A549 (cell line): ENCODE data around the gene TBXA2R. TPM values are rescaled to one million over a fixed set of nuclear protein-coding genes. Genes with fewer than 3 reads are reported as not detected.
A peak's percentile ranks its signal among the peaks of the same experiment; 100 is the strongest.

Experiments
- ATAC-seq, 2 experiments: fragments of 200-7000 bp in 1 of 2; fragments of >200 bp in 1 of 2; cut with Nextera tagmentation in 1 of 2; cut with Tn5 transposase in 1 of 2; 3 replicates each; pipeline versions ENCODE4 v1.8.0 to v1.9.1; 2018 to 2020; ENCODE audit warnings: mild to moderate bottlenecking in 1 of 2, moderate library complexity in 1 of 2
- CTCF ChIA-PET: fragments of 300-600 bp; sonication (Branson Sonifier 250); formaldehyde crosslinking; extraction: SDS; loops from one replicate; lab custom pipeline; 2021; ENCODE audit warnings: antibody characterized with exemption, inconsistent platforms; lab: Yijun Ruan, JAX
- POLR2A ChIA-PET: fragments of 350-600 bp; formaldehyde crosslinking; extraction: SDS; loops from one replicate; lab custom pipeline; 2021; ENCODE audit warnings: antibody characterized with exemption, inconsistent platforms; lab: Yijun Ruan, JAX
- DNase-seq, 2 experiments: peaks; one replicate each; pipeline versions ENCODE4 v3.0.0 to v3.0.0-alpha.2; 2011 to 2016; ENCODE audit warnings: low read depth in 1 of 2, low spot score in 1 of 2
- FAIRE-seq: peaks from 2 replicates; lab custom pipeline; 2011; peaks lifted over from hg19 to GRCh38; lab: Jason Lieb, UNC
- H3K27ac ChIP-seq, 2 experiments: fragments of >200 bp; sonication (Bioruptor Twin); formaldehyde crosslinking; 3 replicates each; pipeline ENCODE4 v1.5.1; 2016 to 2017
- H3K4me1 ChIP-seq: fragments of >200 bp; sonication (Bioruptor Twin); formaldehyde crosslinking; 3 replicates; pipeline ENCODE4 v1.6.1; 2016
- H3K4me2 ChIP-seq: fragments of >200 bp; sonication (Bioruptor Twin); formaldehyde crosslinking; 3 replicates; pipeline ENCODE4 v1.6.1; 2016
- H3K4me3 ChIP-seq: fragments of >200 bp; sonication (Bioruptor Twin); formaldehyde crosslinking; 3 replicates; pipeline ENCODE4 v1.5.1; 2016
- H3K9me3 ChIP-seq: fragments of >200 bp; sonication (Bioruptor Twin); formaldehyde crosslinking; 3 replicates; pipeline ENCODE4 v1.6.1; 2016
- ATOH8 ChIP-seq: fragments of 250-450 bp; sonication (Bioruptor Pico); IDR thresholded peaks from 2 replicates; pipeline ENCODE4 v1.5.0; 2020; ENCODE audit warnings: low read depth, mild to moderate bottlenecking, moderate library complexity
- BCL3 ChIP-seq: fragments of >200 bp; sonication (Bioruptor Twin); formaldehyde crosslinking; IDR thresholded peaks from 3 replicates; pipeline ENCODE4 v1.6.1; 2016
- BHLHE40 ChIP-seq: IDR thresholded peaks from 2 replicates; pipeline ENCODE4 v1.6.1; 2012; ENCODE audit warnings: low read depth, low read length, inconsistent platforms
- CBX2 ChIP-seq: fragments of 200-600 bp; sonication (generic); IDR thresholded peaks from 2 replicates; pipeline ENCODE4 v1.6.1; 2016; ENCODE audit warnings: low read depth, mild to moderate bottlenecking, borderline replicate concordance
- CEBPB ChIP-seq, 2 experiments: fragments of >200 bp in 1 of 2; sonication (Bioruptor Twin) in 1 of 2; formaldehyde crosslinking in 1 of 2; IDR thresholded peaks; 2 replicates each; pipeline ENCODE4 v1.6.1; 2012 to 2016
- CHD4 ChIP-seq: fragments of 200-600 bp; sonication (generic); IDR thresholded peaks from 2 replicates; pipeline ENCODE4 v1.6.1; 2016; ENCODE audit warnings: antibody characterized with exemption, mild to moderate bottlenecking, borderline replicate concordance
- EP300 ChIP-seq, 2 experiments: fragments of >200 bp; sonication (Bioruptor Twin); formaldehyde crosslinking; IDR thresholded peaks; 2 replicates in 1 of 2; 3 replicates in 1 of 2; pipeline ENCODE4 v1.6.1; 2016 to 2017
- FOSL2 ChIP-seq, 2 experiments: fragments of 450-650 bp in 1 of 2; fragments of >200 bp in 1 of 2; sonication (Bioruptor Twin) in 1 of 2; formaldehyde crosslinking; IDR thresholded peaks; 2 replicates each; pipeline versions ENCODE4 v1.5.0 to v1.6.1; 2016 to 2020; ENCODE audit warnings: mild to moderate bottlenecking in 1 of 2, moderate library complexity in 1 of 2
- HDAC2 ChIP-seq: fragments of 200-600 bp; sonication (generic); IDR thresholded peaks from 2 replicates; pipeline ENCODE4 v1.6.1; 2016
- HEYL ChIP-seq: fragments of 250-450 bp; sonication (Bioruptor Pico); IDR thresholded peaks from 2 replicates; pipeline ENCODE4 v1.8.0; 2021; ENCODE audit warnings: mild to moderate bottlenecking, moderate library complexity
- HOXA7 ChIP-seq: fragments of 250-450 bp; sonication (Bioruptor Pico); IDR thresholded peaks from 2 replicates; pipeline ENCODE4 v1.5.0; 2020; ENCODE audit warnings: mild to moderate bottlenecking, moderate library complexity
- JUN ChIP-seq, 2 experiments: fragments of >200 bp; sonication (Bioruptor Twin); formaldehyde crosslinking; IDR thresholded peaks; 2 replicates in 1 of 2; 3 replicates in 1 of 2; pipeline ENCODE4 v1.6.1; 2016 to 2017
- KDM1A ChIP-seq: fragments of 200-600 bp; sonication (generic); IDR thresholded peaks from 2 replicates; pipeline ENCODE4 v1.6.1; 2016; ENCODE audit warnings: low read depth, mild to moderate bottlenecking
- KDM5A ChIP-seq: fragments of 200-600 bp; sonication (generic); IDR thresholded peaks from 2 replicates; pipeline ENCODE4 v1.6.1; 2016; ENCODE audit warnings: antibody characterized with exemption, mild to moderate bottlenecking
- MAFK ChIP-seq: fragments of 450-650 bp; IDR thresholded peaks from 2 replicates; pipeline ENCODE4 v1.6.1; 2014; ENCODE audit not compliant: partially characterized antibody
- MAX ChIP-seq: IDR thresholded peaks from 2 replicates; pipeline ENCODE4 v1.6.1; 2012
- MAZ ChIP-seq: fragments of 150-350 bp; IDR thresholded peaks from 2 replicates; pipeline ENCODE4 v1.6.1; 2014; ENCODE audit warnings: antibody characterized with exemption, low read depth, low read length, borderline replicate concordance
- MYC ChIP-seq: IDR thresholded peaks from 2 replicates; pipeline ENCODE4 v1.6.1; 2012; ENCODE audit warnings: mild to moderate bottlenecking, inconsistent platforms, low read length, improper control_type of control experiment, borderline replicate concordance
- NR3C1 ChIP-seq: fragments of >200 bp; sonication (Bioruptor Twin); formaldehyde crosslinking; IDR thresholded peaks from 3 replicates; pipeline ENCODE4 v1.6.1; 2017
- PBX3 ChIP-seq: IDR thresholded peaks from 2 replicates; pipeline ENCODE4 v1.6.1; 2012
- POLR2A ChIP-seq: IDR thresholded peaks from 2 replicates; pipeline ENCODE4 v1.6.1; 2012; ENCODE audit warnings: mild to moderate bottlenecking, low read length
- POLR2AphosphoS2 ChIP-seq: conservative IDR thresholded peaks from 2 replicates; pipeline ENCODE4 v1.6.1; 2012; ENCODE audit warnings: low read length, improper control_type of control experiment, inconsistent platforms
- RCOR1 ChIP-seq: fragments of 150-350 bp; IDR thresholded peaks from 2 replicates; pipeline ENCODE4 v1.6.1; 2014; ENCODE audit warnings: antibody characterized with exemption, low read length, low read depth
- RFX5 ChIP-seq: fragments of 450-650 bp; IDR thresholded peaks from 2 replicates; pipeline ENCODE4 v1.7.1; 2014; ENCODE audit warnings: antibody characterized with exemption, mild to moderate bottlenecking, moderate library complexity
- TFCP2L1 ChIP-seq: fragments of 250-450 bp; sonication (Bioruptor Pico); IDR thresholded peaks from 2 replicates; pipeline ENCODE4 v1.5.0; 2021; ENCODE audit warnings: mild to moderate bottlenecking
- ZC3H11A ChIP-seq: fragments of 450-650 bp; IDR thresholded peaks from 2 replicates; pipeline ENCODE4 v1.6.1; 2014; ENCODE audit warnings: antibody characterized with exemption, mild to moderate bottlenecking
- ZSCAN20 ChIP-seq: fragments of 250-450 bp; sonication (Bioruptor Pico); IDR thresholded peaks from 2 replicates; pipeline ENCODE4 v1.8.0; 2022; ENCODE audit warnings: mild to moderate bottlenecking, moderate library complexity
- WGBS: methylation state at CpG from one replicate; pipeline ENCODE4 v1.1.6; 2017; ENCODE audit errors: missing lambda C conversion rate; 5-methylcytosine and 5-hydroxymethylcytosine counted together
- polyA plus RNA-seq, 4 experiments: library from polyadenylated mRNA; depleted of rRNA in 3 of 4; stranded (reverse); fragments of >200 nt; fragmentation: RNase III in 1 of 4; extraction: RNeasy Plus Mini Kit Qiagen cat#74134 plus additional on column Dnase treatment in 1 of 4; gene quantifications; 2 replicates in 3 of 4; 3 replicates in 1 of 4; pipeline ENCODE4 v1.2.3, GENCODE V29; 2011 to 2017
- TF ChIP-seq, protein P1 (sequence below): fragments of 450-650 bp; IDR thresholded peaks from 2 replicates; pipeline ENCODE4 v1.6.1; 2014; ENCODE audit warnings: antibody characterized with exemption
- TF ChIP-seq, protein P2 (sequence below): IDR thresholded peaks from 2 replicates; pipeline ENCODE4 v1.6.1; 2012; ENCODE audit warnings: low read depth, borderline replicate concordance
- TF ChIP-seq, protein P3 (sequence below): fragments of 250-450 bp; sonication (Bioruptor Pico); IDR thresholded peaks from 2 replicates; pipeline ENCODE4 v1.5.0; 2021; ENCODE audit warnings: mild to moderate bottlenecking, moderate library complexity, borderline replicate concordance

The TBXA2R gene
- polyA plus RNA-seq, 2 of the 4 experiments (the other 2 are of a cell fraction) = 0.13 to 0.49 TPM

- H3K4me2 ChIP-seq = peak overlapping the region; percentile 97
- no peak for DNase-seq
- 65% methylated on average over 7 of the region's 7 CpGs for WGBS
- no peaks in the 10 kb centered on the region for H3K9me3 ChIP-seq
- FAIRE-seq = no peak
- H3K4me1 ChIP-seq = peaks cover 10% of the 10 kb centered on the region; the same call in 2 of the 3 replicates
- CTCF ChIA-PET = interaction anchor here (0.7 to 3.4 kb wide), 4 partner anchors 9 to 316 kb away, joined by 3 to 8 read pairs (median 4); no protein-coding TSS in a partner anchor
- 0 out of 3 replicates have a peak overlapping the region, but pooled peaks have one; percentile 19 for H3K4me3 ChIP-seq
- TF ChIP-seq RCOR1 (peak; percentile 82; the same call in 1 of the 2 replicates), MYC (no peak), KDM5A (no peak), CHD4 (peak; percentile 97), FOSL2 (IDR thresholded peaks at IDR 0.05) (no peak), FOSL2 (CRISPR knock-in tag; IDR thresholded peaks at IDR 0.05) (no peak), KDM1A (peak; percentile 98), HDAC2 (peak; percentile 95)
- peak overlapping the region; percentile 36 to 65; a peak in 3 of 6 replicates for H3K27ac ChIP-seq
- POLR2A ChIA-PET = no interaction called here
- ATAC-seq = no peak
Measured at GRCh38 chr19:3627351-3627723, 20.7 kb upstream of the TBXA2R start.

DNA sequence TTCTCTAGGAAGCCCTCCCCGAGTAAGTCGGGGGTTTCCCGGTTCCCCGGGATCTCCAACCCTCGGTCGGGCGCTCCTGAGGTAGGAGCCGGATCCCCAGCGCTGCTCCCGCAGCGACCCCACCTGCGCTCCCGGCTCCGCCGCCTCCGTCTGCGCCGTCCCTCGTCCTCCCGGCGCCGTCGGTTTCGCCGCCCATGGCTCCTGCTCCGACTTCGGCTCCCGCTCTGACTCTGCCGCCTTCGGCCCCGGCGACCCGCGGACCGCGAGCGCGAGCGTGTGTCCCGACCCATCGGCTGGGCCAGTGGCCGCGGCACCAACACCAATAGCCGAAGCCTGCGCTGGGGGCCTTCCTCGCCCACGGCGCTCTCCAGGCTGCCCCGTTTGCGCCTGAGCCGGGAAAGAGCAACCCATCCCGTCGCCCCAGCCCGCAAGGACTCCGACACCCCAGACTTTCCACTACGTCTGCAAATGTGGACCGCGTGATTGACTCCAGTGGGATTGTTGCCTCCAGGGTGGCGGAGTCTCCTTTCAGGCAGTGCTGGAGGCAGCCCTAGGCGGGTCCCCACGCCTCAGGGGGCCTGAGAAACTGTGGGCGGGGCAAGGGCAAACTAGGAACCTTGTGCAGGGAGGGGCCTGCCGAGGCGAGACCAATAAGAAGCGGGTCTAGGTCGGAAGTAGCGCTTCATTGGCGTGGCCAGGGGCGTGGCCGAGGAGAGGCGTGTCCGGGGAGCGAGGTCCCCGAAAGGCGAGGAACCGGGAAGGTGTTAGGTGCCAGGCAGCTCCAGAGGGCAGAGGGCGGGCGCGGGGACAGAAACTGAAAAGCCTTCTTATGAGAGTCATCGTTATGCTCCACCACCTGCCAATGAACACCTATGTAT is 20.0 kb upstream of the TBXA2R start, which contains the start of gene CACTIN:
CACTIN (minus strand) TSS at position 318 of the 878 bp plus-strand sequence; CDS start at position 290, 28 bp downstream.
- DNase-seq (peak; percentile 97 to 98), FAIRE-seq (peak; percentile 78)
- peaks cover 10% of the 10 kb centered on the region; the same call in 2 of the 3 replicates for H3K4me1 ChIP-seq
- no peak for TF ChIP-seq ZSCAN20
- TF ChIP-seq POLR2AphosphoS2 = no peak
- no peak for TF ChIP-seq HEYL (CRISPR knock-in tag)
- no peak for TF ChIP-seq PBX3
- TF ChIP-seq BCL3 = 0 out of 3 replicates have a peak, but pooled peaks have one; percentile 43
- TF ChIP-seq BHLHE40 = no peak
- TF ChIP-seq TFCP2L1 (CRISPR knock-in tag) = no peak
- TF ChIP-seq NR3C1 = no peak
- 0 out of 2 replicates have a peak, but pooled peaks have one; percentile 40 for TF ChIP-seq MAZ
- TF ChIP-seq POLR2A = peak; percentile 80
- peak; percentile 68 for TF ChIP-seq MAX
- TF ChIP-seq HOXA7 = no peak
- no peak for TF ChIP-seq CEBPB (IDR thresholded peaks at IDR 0.05)
- TF ChIP-seq, protein P1, sequence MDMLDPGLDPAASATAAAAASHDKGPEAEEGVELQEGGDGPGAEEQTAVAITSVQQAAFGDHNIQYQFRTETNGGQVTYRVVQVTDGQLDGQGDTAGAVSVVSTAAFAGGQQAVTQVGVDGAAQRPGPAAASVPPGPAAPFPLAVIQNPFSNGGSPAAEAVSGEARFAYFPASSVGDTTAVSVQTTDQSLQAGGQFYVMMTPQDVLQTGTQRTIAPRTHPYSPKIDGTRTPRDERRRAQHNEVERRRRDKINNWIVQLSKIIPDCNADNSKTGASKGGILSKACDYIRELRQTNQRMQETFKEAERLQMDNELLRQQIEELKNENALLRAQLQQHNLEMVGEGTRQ = 0 out of 2 replicates have a peak, but pooled peaks have one; percentile 3
- TF ChIP-seq RFX5 = peak; percentile 50; the same call in 1 of the 2 replicates
- TF ChIP-seq, protein P2, sequence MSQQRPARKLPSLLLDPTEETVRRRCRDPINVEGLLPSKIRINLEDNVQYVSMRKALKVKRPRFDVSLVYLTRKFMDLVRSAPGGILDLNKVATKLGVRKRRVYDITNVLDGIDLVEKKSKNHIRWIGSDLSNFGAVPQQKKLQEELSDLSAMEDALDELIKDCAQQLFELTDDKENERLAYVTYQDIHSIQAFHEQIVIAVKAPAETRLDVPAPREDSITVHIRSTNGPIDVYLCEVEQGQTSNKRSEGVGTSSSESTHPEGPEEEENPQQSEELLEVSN = no peak
- no peak for TF ChIP-seq ZC3H11A
- no peak for TF ChIP-seq RCOR1
- TF ChIP-seq EP300 (IDR thresholded peaks at IDR 0.05) = no peak
- no peak for TF ChIP-seq ATOH8 (CRISPR knock-in tag)
- peak; percentile 85 to 98 for TF ChIP-seq JUN (IDR thresholded peaks at IDR 0.05)
- TF ChIP-seq, protein P3, sequence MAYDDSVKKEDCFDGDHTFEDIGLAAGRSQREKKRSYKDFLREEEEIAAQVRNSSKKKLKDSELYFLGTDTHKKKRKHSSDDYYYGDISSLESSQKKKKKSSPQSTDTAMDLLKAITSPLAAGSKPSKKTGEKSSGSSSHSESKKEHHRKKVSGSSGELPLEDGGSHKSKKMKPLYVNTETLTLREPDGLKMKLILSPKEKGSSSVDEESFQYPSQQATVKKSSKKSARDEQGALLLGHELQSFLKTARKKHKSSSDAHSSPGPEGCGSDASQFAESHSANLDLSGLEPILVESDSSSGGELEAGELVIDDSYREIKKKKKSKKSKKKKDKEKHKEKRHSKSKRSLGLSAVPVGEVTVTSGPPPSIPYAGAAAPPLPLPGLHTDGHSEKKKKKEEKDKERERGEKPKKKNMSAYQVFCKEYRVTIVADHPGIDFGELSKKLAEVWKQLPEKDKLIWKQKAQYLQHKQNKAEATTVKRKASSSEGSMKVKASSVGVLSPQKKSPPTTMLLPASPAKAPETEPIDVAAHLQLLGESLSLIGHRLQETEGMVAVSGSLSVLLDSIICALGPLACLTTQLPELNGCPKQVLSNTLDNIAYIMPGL (CRISPR knock-in tag) = no peak
- TF ChIP-seq MYC = peak; percentile 63; the same call in 1 of the 2 replicates
- no peak for TF ChIP-seq MAFK
- TF ChIP-seq CBX2 = no peak

More for the DNA sequence above, 20.0 kb upstream of the TBXA2R start, which contains the start of gene CACTIN:
- Histone ChIP-seq H3K9me3 (no peaks in the 10 kb centered on the region), H3K4me3 (peak within 1 kb of the TSS; percentile 97), H3K4me2 (peak within 1 kb of the TSS; percentile 97), H3K27ac (peak within 1 kb of the TSS; percentile 88 to 96)
- ChIA-PET CTCF (interaction anchor here (1.2 to 3.4 kb wide), 2 partner anchors 30 to 82 kb away, joined by 3 to 8 read pairs; no protein-coding TSS in a partner anchor), POLR2A (no interaction called here)
- peak; percentile 92 to 96 for ATAC-seq
- WGBS = 2% methylated on average over 15 of the region's 80 CpGs
